GM12865 (cell line): ENCODE measurements around the gene TRIB2.

Experiments
- DNase-seq: peaks from one replicate; pipeline ENCODE4 v3.0.0; 2010; ENCODE audit warnings: low read depth
- H3K4me3 ChIP-seq: 2 replicates; pipeline ENCODE4 v1.5.1; 2011; ENCODE audit warnings: mild to moderate bottlenecking, low read depth, low read length, control low read depth
- TF ChIP-seq, protein P1 (sequence below): IDR thresholded peaks from 2 replicates; pipeline ENCODE4 v1.5.1; 2011; ENCODE audit warnings: low read length, control low read depth, low read depth, inconsistent platforms; ENCODE audit not compliant: insufficient read depth; ENCODE audit errors: missing control alignments

The TRIB2 gene

DNA sequence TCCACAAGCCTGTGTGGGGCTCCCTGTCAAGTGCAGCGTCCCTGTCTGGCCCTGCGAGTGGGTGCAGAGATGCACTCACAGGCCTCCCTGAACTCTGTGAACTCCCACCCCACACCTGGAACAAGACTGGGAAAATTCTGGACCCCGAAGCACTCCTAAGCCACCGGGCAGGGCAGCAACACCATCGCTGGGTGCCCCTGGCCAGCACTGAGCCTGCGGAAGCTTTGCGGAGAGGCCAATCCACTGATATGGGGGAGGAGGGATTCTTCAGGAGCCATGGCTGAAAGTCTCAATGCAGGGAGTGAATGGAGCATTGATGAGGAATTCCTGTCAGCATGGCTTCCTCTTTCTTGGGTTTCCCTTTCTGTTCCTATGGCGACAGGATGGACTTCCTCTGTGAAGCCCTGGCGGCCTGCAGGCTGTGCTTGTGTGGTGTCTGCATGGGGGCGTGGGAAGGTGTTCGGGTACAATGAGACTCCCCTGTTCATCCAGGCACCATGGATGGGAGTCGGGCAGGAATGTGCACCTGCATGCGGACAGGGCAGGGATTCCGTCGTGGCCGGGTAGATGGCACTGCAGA lies 15.1 kb downstream of the TRIB2 start:
- TF ChIP-seq, protein P1, sequence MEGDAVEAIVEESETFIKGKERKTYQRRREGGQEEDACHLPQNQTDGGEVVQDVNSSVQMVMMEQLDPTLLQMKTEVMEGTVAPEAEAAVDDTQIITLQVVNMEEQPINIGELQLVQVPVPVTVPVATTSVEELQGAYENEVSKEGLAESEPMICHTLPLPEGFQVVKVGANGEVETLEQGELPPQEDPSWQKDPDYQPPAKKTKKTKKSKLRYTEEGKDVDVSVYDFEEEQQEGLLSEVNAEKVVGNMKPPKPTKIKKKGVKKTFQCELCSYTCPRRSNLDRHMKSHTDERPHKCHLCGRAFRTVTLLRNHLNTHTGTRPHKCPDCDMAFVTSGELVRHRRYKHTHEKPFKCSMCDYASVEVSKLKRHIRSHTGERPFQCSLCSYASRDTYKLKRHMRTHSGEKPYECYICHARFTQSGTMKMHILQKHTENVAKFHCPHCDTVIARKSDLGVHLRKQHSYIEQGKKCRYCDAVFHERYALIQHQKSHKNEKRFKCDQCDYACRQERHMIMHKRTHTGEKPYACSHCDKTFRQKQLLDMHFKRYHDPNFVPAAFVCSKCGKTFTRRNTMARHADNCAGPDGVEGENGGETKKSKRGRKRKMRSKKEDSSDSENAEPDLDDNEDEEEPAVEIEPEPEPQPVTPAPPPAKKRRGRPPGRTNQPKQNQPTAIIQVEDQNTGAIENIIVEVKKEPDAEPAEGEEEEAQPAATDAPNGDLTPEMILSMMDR: no peak

DNA sequence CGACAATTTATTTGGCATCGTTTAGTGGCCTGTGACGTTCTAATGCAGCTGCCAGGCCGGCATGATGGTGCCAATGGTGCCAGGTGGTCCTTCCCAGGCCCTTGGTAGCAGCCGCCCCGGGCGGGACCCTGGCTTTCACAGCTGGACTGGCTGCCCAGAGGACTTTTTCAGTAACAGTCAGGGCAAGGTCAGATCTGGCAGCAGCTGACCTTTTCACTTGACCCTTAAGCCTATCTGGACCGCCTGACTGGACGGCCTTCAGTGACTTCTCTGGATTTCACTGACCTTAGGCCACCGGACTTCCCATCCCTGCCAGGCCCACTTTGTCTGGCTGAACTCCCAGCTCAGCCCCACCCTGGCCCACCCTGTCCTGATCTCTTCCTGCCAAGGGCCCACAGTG lies 15.9 kb downstream of the TRIB2 start:
- no peak for DNase-seq
- H3K4me3 ChIP-seq: no peak overlapping the region
- TF ChIP-seq, protein P1: no peak

More for the DNA sequence above, 15.1 kb downstream of the TRIB2 start:
- DNase-seq: no peak
- no peak overlapping the region for H3K4me3 ChIP-seq

DNA sequence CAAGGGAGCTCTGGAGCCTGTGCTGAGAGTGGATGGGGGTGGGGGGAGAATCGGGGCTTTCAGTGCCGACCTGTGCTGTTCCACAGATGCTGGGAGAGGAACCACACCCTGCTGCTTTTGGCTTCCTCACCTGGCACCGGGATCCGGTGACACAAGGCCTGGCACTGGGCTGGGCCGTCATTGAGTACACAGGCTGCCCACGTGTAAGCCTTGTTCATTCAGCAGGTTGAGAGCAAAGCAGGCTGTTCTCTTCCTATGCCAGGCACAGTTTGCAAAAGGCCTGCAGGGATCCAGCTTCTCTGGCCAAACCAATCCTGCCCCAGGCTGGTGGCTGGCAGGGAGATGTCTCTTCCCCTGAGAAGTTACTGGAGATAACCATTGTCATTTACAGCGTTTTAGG lies 17.1 kb downstream of the TRIB2 start:
- DNase-seq: no peak
- TF ChIP-seq, protein P1: no peak
- H3K4me3 ChIP-seq: no peak overlapping the region

- H3K4me3 ChIP-seq: no peak overlapping the region
- TF ChIP-seq, protein P1: no peak
- DNase-seq: no peak
These were observed 18.3 kb downstream of the TRIB2 start for GRCh38 chr2:12734914-12735654.

GRCh38 chr2:12737297-12737696 lies 20.6 kb downstream of the TRIB2 start:
- TF ChIP-seq, protein P1: no peak
- no peak for DNase-seq
- H3K4me3 ChIP-seq: no peak overlapping the region

DNA sequence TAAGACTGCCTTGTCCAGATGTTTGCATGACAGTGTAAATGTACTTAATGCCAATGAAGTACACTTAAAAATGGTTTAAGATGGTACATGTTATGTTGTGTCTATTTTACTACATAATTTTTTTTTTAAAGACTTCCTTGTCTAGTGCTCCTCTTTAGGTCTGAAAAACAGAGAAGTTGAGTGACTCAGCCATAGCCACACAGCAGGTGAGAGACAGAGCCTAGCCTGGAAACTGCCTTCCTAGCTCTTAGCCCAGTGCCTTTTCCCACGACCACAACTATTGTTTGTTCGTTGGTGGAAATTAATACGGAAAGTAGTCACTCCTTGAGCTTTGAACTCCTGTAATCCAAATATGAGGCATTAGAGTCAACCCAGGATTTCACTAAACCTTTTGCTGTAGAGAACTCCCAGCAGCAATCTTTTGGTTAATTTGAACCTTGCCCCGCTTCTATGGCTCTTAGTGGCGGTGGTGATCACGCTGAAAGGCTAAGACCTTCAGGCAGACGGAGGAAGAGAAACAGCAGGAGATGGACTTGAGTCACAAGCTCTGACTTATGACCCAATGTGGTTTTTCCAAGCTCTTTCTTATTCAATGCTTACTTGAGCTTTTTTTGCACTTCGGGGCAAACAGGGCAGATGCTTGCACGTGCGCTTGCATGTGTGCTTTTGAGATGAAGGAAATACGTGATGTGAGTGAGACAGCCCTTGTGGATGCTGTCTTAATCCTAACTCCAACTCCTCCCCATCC lies 21.2 kb downstream of the TRIB2 start:
- TF ChIP-seq, protein P1: no peak
- DNase-seq: no peak
- no peak overlapping the region for H3K4me3 ChIP-seq
